ENCODE measurements around the gene COL11A2. TPM values are rescaled to one million over a fixed set of nuclear protein-coding genes. Genes with fewer than 3 reads are reported as not detected.

Gene COL11A2
- total and polyA plus RNA-seq, 2 experiments from 2014 or later: 1.6 to 2.7 TPM

GRCh38 chr6:33164665-33165373, 27.4 kb downstream of the COL11A2 start:
- Histone ChIP-seq H3K4me2 (no peak overlapping the region), H3K27me3 (ENCODE audit: insufficient read depth) (peaks cover 15% of the 10 kb centered on the region), H3K4me3 (no peak overlapping the region), H3K79me2 (replicated peaks; ENCODE audit: insufficient read depth) (no peaks in the 10 kb centered on the region), H3K36me3 (ENCODE audit: insufficient read depth) (no peaks in the 10 kb centered on the region), H4K20me1 (replicated peaks; ENCODE audit: insufficient read depth) (no peaks in the 10 kb centered on the region), H2AFZ (no peak overlapping the region), H3F3A (replicated peaks; ENCODE audit: low read depth) (0 out of 2 replicates have a peak, but pooled peaks cover 3% of the 10 kb centered on the region), H3K4me1 (ENCODE audit: insufficient read depth) (peaks cover 12% of the 10 kb centered on the region), H3K27ac (ENCODE audit: low read depth) (no peak overlapping the region), H3K9me2 (ENCODE audit: insufficient read depth) (no peaks in the 10 kb centered on the region)
- H3K27me3 Mint-ChIP-seq (ENCODE audit: insufficient read depth, low read depth, poor library complexity): peaks cover 25% of the 10 kb centered on the region
- DNase-seq (ENCODE audit: low spot score): peak; percentile 47
- H3K4me1 Mint-ChIP-seq: peaks cover 18% of the 10 kb centered on the region
- no peak for ATAC-seq
- H3K4me3 Mint-ChIP-seq: no peak overlapping the region; the same call in 2 of the 3 replicates
- H3K9me3 Mint-ChIP-seq: no peaks in the 10 kb centered on the region; the same call in 1 of the 3 replicates
- H3K36me3 Mint-ChIP-seq (ENCODE audit: low read depth): no peaks in the 10 kb centered on the region
- TF ChIP-seq ZNF331 (CRISPR knock-in tag; IDR thresholded peaks at IDR 0.05; ENCODE audit: low read depth): no peak
- no peak for TF ChIP-seq STAT1 (IDR thresholded peaks at IDR 0.05; ENCODE audit: unreplicated experiment)
- TF ChIP-seq CTCF (conservative IDR thresholded peaks at IDR 0.05; ENCODE audit: low read depth in 2 of 2): no peak
- peak; percentile 84 for TF ChIP-seq CREB1 (CRISPR knock-in tag; IDR thresholded peaks at IDR 0.05; ENCODE audit: low read depth)
- no peak for TF ChIP-seq JUNB (IDR thresholded peaks at IDR 0.05; ENCODE audit: unreplicated experiment)
- TF ChIP-seq EZH2phosphoT487 (IDR thresholded peaks at IDR 0.05; ENCODE audit: unreplicated experiment): no peak
- TF ChIP-seq EZH2 (IDR thresholded peaks at IDR 0.05; ENCODE audit: low read depth, unreplicated experiment): no peak
- TF ChIP-seq NANOG (IDR thresholded peaks at IDR 0.05; ENCODE audit: borderline replicate concordance): no peak
- TF ChIP-seq ZNF114 (CRISPR knock-in tag; IDR thresholded peaks at IDR 0.05): no peak
- no peak overlapping the region; the same call in 1 of the 2 replicates for H3K27ac Mint-ChIP-seq

- H4K20me1 ChIP-seq (replicated peaks; ENCODE audit: insufficient read depth): no peaks in the 10 kb centered on the region
- H3K4me1 ChIP-seq (ENCODE audit: insufficient read depth): peaks cover 12% of the 10 kb centered on the region
- no peak overlapping the region for H3K4me3 ChIP-seq
- no peak for ATAC-seq
- 0 out of 2 replicates have a peak, but pooled peaks cover 3% of the 10 kb centered on the region for H3F3A ChIP-seq (replicated peaks; ENCODE audit: low read depth)
- no peak for DNase-seq (ENCODE audit: low spot score)
- H3K4me2 ChIP-seq: no peak overlapping the region
- no peak overlapping the region for H2AFZ ChIP-seq
- no peaks in the 10 kb centered on the region for H3K36me3 ChIP-seq (ENCODE audit: insufficient read depth)
- Mint-ChIP-seq H3K36me3 (ENCODE audit: low read depth) (no peaks in the 10 kb centered on the region), H3K27ac (no peak overlapping the region; the same call in 1 of the 2 replicates), H3K4me1 (peaks cover 18% of the 10 kb centered on the region), H3K4me3 (no peak overlapping the region; the same call in 2 of the 3 replicates), H3K9me3 (no peaks in the 10 kb centered on the region; the same call in 1 of the 3 replicates), H3K27me3 (ENCODE audit: insufficient read depth, low read depth, poor library complexity) (peaks cover 25% of the 10 kb centered on the region)
- TF ChIP-seq ZNF114 (CRISPR knock-in tag; IDR thresholded peaks at IDR 0.05): no peak
- no peak for TF ChIP-seq EZH2 (IDR thresholded peaks at IDR 0.05; ENCODE audit: low read depth, unreplicated experiment)
- TF ChIP-seq CTCF (conservative IDR thresholded peaks at IDR 0.05; ENCODE audit: low read depth in 2 of 2): no peak
- no peak for TF ChIP-seq NANOG (IDR thresholded peaks at IDR 0.05; ENCODE audit: borderline replicate concordance)
- no peaks in the 10 kb centered on the region for H3K9me2 ChIP-seq (ENCODE audit: insufficient read depth)
- peaks cover 15% of the 10 kb centered on the region for H3K27me3 ChIP-seq (ENCODE audit: insufficient read depth)
- no peaks in the 10 kb centered on the region for H3K79me2 ChIP-seq (replicated peaks; ENCODE audit: insufficient read depth)
- H3K27ac ChIP-seq (ENCODE audit: low read depth): no peak overlapping the region
Observed at GRCh38 chr6:33164176-33164575, 28.1 kb downstream of the COL11A2 start.

Measured in GM23338 (cell line).